ENCODE results near the gene TPST1.

DNA sequence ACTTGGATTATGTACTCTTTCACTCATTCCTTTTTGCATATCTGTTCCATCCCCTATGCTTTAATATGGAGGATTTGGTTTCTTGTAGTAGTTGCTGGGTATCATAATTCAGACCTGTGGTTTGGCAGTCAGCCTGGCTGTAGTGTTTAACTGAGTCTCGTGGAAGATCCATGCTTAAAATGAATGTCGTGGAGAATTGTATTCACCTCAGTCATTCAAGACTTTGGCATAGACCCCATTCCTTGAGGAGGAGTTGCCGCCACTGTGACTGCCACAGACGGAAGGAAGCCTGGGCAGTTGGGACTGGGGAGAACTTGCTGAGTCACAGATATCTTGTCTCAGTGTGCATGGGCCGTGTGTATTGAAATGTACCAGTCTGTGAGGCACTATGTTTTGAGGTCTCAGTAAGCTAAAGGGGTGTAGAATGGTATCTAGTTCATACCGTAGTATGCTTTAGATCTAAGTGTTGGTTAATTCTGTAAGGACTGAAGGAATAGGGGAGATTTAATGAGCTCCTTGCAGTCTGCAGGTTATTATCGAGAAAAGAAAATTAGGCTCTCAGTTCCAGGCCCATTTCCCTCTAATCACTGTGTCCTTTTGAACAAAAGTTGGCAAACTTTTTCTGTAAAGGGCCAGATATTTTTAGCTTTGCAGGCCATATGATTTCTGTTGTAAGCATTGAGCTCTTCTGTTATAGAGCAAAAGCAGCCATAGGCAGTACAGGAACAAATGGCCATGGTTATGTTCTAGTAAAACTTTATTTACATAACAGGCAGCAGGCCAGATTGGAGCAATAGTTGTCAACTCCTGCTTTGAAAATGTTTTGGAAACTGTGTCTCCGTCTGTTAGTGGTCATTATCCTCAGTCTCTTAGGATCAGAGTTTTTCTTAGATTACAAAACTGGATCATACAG, 76.8 kb downstream of the TPST1 start:
- TF ChIP-seq FOXJ3 (CRISPR knock-in tag; IDR thresholded peaks at IDR 0.05; ENCODE audit: borderline replicate concordance) (no peak), ZBTB21 (CRISPR knock-in tag; IDR thresholded peaks at IDR 0.05; ENCODE audit: borderline replicate concordance) (no peak), EMX1 (CRISPR knock-in tag; IDR thresholded peaks at IDR 0.05) (no peak), ZNF232 (CRISPR knock-in tag; IDR thresholded peaks at IDR 0.05) (no peak), NR1H2 (CRISPR knock-in tag; IDR thresholded peaks at IDR 0.05) (no peak)
- TF ChIP-seq, protein P1, sequence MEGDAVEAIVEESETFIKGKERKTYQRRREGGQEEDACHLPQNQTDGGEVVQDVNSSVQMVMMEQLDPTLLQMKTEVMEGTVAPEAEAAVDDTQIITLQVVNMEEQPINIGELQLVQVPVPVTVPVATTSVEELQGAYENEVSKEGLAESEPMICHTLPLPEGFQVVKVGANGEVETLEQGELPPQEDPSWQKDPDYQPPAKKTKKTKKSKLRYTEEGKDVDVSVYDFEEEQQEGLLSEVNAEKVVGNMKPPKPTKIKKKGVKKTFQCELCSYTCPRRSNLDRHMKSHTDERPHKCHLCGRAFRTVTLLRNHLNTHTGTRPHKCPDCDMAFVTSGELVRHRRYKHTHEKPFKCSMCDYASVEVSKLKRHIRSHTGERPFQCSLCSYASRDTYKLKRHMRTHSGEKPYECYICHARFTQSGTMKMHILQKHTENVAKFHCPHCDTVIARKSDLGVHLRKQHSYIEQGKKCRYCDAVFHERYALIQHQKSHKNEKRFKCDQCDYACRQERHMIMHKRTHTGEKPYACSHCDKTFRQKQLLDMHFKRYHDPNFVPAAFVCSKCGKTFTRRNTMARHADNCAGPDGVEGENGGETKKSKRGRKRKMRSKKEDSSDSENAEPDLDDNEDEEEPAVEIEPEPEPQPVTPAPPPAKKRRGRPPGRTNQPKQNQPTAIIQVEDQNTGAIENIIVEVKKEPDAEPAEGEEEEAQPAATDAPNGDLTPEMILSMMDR (IDR thresholded peaks at IDR 0.05) = no peak
- TF ChIP-seq, protein P2, sequence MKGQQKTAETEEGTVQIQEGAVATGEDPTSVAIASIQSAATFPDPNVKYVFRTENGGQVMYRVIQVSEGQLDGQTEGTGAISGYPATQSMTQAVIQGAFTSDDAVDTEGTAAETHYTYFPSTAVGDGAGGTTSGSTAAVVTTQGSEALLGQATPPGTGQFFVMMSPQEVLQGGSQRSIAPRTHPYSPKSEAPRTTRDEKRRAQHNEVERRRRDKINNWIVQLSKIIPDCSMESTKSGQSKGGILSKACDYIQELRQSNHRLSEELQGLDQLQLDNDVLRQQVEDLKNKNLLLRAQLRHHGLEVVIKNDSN (CRISPR knock-in tag; IDR thresholded peaks at IDR 0.05) = no peak
- TF ChIP-seq, protein P3, sequence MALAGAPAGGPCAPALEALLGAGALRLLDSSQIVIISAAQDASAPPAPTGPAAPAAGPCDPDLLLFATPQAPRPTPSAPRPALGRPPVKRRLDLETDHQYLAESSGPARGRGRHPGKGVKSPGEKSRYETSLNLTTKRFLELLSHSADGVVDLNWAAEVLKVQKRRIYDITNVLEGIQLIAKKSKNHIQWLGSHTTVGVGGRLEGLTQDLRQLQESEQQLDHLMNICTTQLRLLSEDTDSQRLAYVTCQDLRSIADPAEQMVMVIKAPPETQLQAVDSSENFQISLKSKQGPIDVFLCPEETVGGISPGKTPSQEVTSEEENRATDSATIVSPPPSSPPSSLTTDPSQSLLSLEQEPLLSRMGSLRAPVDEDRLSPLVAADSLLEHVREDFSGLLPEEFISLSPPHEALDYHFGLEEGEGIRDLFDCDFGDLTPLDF (CRISPR knock-in tag; IDR thresholded peaks at IDR 0.05) = no peak
- TF ChIP-seq, protein P4, sequence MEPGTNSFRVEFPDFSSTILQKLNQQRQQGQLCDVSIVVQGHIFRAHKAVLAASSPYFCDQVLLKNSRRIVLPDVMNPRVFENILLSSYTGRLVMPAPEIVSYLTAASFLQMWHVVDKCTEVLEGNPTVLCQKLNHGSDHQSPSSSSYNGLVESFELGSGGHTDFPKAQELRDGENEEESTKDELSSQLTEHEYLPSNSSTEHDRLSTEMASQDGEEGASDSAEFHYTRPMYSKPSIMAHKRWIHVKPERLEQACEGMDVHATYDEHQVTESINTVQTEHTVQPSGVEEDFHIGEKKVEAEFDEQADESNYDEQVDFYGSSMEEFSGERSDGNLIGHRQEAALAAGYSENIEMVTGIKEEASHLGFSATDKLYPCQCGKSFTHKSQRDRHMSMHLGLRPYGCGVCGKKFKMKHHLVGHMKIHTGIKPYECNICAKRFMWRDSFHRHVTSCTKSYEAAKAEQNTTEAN (CRISPR knock-in tag; IDR thresholded peaks at IDR 0.05) = no peak
- TF ChIP-seq, protein P5, sequence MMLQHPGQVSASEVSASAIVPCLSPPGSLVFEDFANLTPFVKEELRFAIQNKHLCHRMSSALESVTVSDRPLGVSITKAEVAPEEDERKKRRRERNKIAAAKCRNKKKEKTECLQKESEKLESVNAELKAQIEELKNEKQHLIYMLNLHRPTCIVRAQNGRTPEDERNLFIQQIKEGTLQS (CRISPR knock-in tag; conservative IDR thresholded peaks at IDR 0.05) = no peak
- TF ChIP-seq, protein P6, sequence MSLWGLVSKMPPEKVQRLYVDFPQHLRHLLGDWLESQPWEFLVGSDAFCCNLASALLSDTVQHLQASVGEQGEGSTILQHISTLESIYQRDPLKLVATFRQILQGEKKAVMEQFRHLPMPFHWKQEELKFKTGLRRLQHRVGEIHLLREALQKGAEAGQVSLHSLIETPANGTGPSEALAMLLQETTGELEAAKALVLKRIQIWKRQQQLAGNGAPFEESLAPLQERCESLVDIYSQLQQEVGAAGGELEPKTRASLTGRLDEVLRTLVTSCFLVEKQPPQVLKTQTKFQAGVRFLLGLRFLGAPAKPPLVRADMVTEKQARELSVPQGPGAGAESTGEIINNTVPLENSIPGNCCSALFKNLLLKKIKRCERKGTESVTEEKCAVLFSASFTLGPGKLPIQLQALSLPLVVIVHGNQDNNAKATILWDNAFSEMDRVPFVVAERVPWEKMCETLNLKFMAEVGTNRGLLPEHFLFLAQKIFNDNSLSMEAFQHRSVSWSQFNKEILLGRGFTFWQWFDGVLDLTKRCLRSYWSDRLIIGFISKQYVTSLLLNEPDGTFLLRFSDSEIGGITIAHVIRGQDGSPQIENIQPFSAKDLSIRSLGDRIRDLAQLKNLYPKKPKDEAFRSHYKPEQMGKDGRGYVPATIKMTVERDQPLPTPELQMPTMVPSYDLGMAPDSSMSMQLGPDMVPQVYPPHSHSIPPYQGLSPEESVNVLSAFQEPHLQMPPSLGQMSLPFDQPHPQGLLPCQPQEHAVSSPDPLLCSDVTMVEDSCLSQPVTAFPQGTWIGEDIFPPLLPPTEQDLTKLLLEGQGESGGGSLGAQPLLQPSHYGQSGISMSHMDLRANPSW (CRISPR knock-in tag; conservative IDR thresholded peaks at IDR 0.05; ENCODE audit: low read depth) = no peak
